Liver (tissue), 9 donors: ENCODE measurements around the gene RAI1. TPM values are rescaled to one million over a fixed set of nuclear protein-coding genes. Genes with fewer than 3 reads are reported as not detected.

Source experiments
- DNase-seq: peaks from one replicate; pipeline ENCODE4 v3.0.0-alpha.2; 2017; ENCODE audit warnings: low spot score
- H3K27ac ChIP-seq, 2 donors: one replicate each; pipeline ENCODE4 v1.7.0; 2013; ENCODE audit warnings: inconsistent platforms in 2 of 2, low read length in 2 of 2, control low read depth in 1 of 2, low read depth in 1 of 2, mild to moderate bottlenecking in 1 of 2
- H3K27me3 ChIP-seq, 4 donors: one replicate each; pipeline versions ENCODE4 v1.6.1 to v1.7.0; 2013; ENCODE audit warnings: low read length in 3 of 4, inconsistent platforms in 1 of 4, mild to moderate bottlenecking in 1 of 4, moderate library complexity in 1 of 4; ENCODE audit not compliant: control insufficient read depth in 4 of 4, insufficient read depth in 4 of 4
- H3K36me3 ChIP-seq, 4 donors: one replicate each; pipeline versions ENCODE4 v1.6.1 to v1.7.0; 2013; ENCODE audit warnings: low read length in 3 of 4, mild to moderate bottlenecking in 3 of 4, low read depth in 1 of 4, moderate library complexity in 1 of 4; ENCODE audit not compliant: control insufficient read depth in 4 of 4, insufficient read depth in 3 of 4
- H3K4me1 ChIP-seq, 4 donors: one replicate each; pipeline versions ENCODE4 v1.6.1 to v1.7.0; 2013; ENCODE audit warnings: low read length in 3 of 4, mild to moderate bottlenecking in 3 of 4, moderate library complexity in 1 of 4; ENCODE audit not compliant: control insufficient read depth in 4 of 4, insufficient read depth in 4 of 4
- H3K4me3 ChIP-seq, 3 donors: one replicate each; pipeline versions ENCODE4 v1.6.1 to v1.7.0; 2013; ENCODE audit warnings: low read length in 3 of 3, control low read depth in 1 of 3, low read depth in 1 of 3, mild to moderate bottlenecking in 1 of 3
- H3K9ac ChIP-seq, 2 donors: one replicate each; pipeline ENCODE4 v1.7.0; 2013; ENCODE audit warnings: low read length in 2 of 2, mild to moderate bottlenecking in 2 of 2, moderate library complexity in 2 of 2, control low read depth in 1 of 2, low read depth in 1 of 2
- H3K9me3 ChIP-seq, 4 donors: one replicate each; pipeline versions ENCODE4 v1.6.1 to v1.7.0; 2013; ENCODE audit warnings: low read length in 3 of 4; ENCODE audit not compliant: control insufficient read depth in 4 of 4
- EGR1 ChIP-seq, 2 donors: IDR thresholded peaks; 2 replicates each; pipeline ENCODE4 v1.6.1; 2016 to 2018; ENCODE audit warnings: antibody characterized with exemption in 2 of 2, low read depth in 2 of 2
- FOXA1 ChIP-seq: IDR thresholded peaks from 2 replicates; pipeline ENCODE4 v1.6.1; 2016; ENCODE audit warnings: antibody characterized with exemption
- FOXA2 ChIP-seq: IDR thresholded peaks from 2 replicates; pipeline ENCODE4 v1.6.1; 2016; ENCODE audit warnings: antibody characterized with exemption
- GABPA ChIP-seq, 2 donors: IDR thresholded peaks in 1 of 2; conservative IDR thresholded peaks in 1 of 2; 2 replicates each; pipeline ENCODE4 v1.6.1; 2016; ENCODE audit warnings: antibody characterized with exemption in 2 of 2, mild to moderate bottlenecking in 1 of 2, moderate library complexity in 1 of 2
- HNF4A ChIP-seq, 2 donors: conservative IDR thresholded peaks; 2 replicates each; pipeline ENCODE4 v1.6.1; 2016; ENCODE audit warnings: antibody characterized with exemption in 2 of 2, mild to moderate bottlenecking in 2 of 2
- HNF4G ChIP-seq: IDR thresholded peaks from 2 replicates; pipeline ENCODE4 v1.6.1; 2016; ENCODE audit warnings: antibody characterized with exemption
- JUND ChIP-seq, 2 donors: IDR thresholded peaks; 2 replicates each; pipeline ENCODE4 v1.6.1; 2016; ENCODE audit warnings: antibody characterized with exemption in 2 of 2
- NR2F2 ChIP-seq: IDR thresholded peaks from 2 replicates; pipeline ENCODE4 v1.6.1; 2016; ENCODE audit warnings: antibody characterized with exemption
- RAD21 ChIP-seq, 2 donors: IDR thresholded peaks; 2 replicates each; pipeline ENCODE4 v1.6.1; 2016; ENCODE audit warnings: antibody characterized with exemption in 2 of 2, mild to moderate bottlenecking in 2 of 2
- RXRA ChIP-seq, 2 donors: IDR thresholded peaks; 2 replicates each; pipeline ENCODE4 v1.6.1; 2017 to 2018; ENCODE audit warnings: antibody characterized with exemption in 2 of 2, mild to moderate bottlenecking in 1 of 2
- SP1 ChIP-seq: IDR thresholded peaks from 2 replicates; pipeline ENCODE4 v1.6.1; 2018; ENCODE audit warnings: antibody characterized with exemption, mild to moderate bottlenecking
- TAF1 ChIP-seq: conservative IDR thresholded peaks from 2 replicates; pipeline ENCODE4 v1.6.1; 2016; ENCODE audit warnings: antibody characterized with exemption, mild to moderate bottlenecking
- WGBS: extraction: QIAGEN DNeasy Blood & Tissue Kit; methylation state at CpG from one replicate; pipeline ENCODE4 v1.1.7; 2013; 5-methylcytosine and 5-hydroxymethylcytosine counted together
- polyA plus RNA-seq, 2 donors: library from polyadenylated mRNA; stranded (reverse) in 1 of 2; unstranded in 1 of 2; fragments of 200-250 nt in 1 of 2; fragments of >200 nt in 1 of 2; fragmentation: Nextera tagmentation in 1 of 2; extraction: Ambion mirVana in 1 of 2; gene quantifications; one replicate each; pipeline versions ENCODE4 v1.2.1 to v1.2.3, GENCODE V29; 2013 to 2015
- total RNA-seq, 2 donors: library from RNA; depleted of rRNA; stranded (reverse); fragments of >200 nt; gene quantifications; one replicate each; pipeline ENCODE4 v1.2.3, GENCODE V29; 2014
- TF ChIP-seq, protein P1 (sequence below): IDR thresholded peaks from 2 replicates; pipeline ENCODE4 v1.6.1; 2016; ENCODE audit warnings: antibody characterized with exemption, mild to moderate bottlenecking
- TF ChIP-seq, protein P2 (sequence below): fragments of 150-350 bp; IDR thresholded peaks from 2 replicates; pipeline ENCODE4 v1.5.1; 2017; ENCODE audit warnings: improper control_type of control experiment, low read depth, low read length; ENCODE audit not compliant: missing input control
- TF ChIP-seq, protein P3 (sequence below): IDR thresholded peaks from 2 replicates; pipeline ENCODE4 v1.6.1; 2016; ENCODE audit warnings: antibody characterized with exemption
- TF ChIP-seq, protein P4 (sequence below): IDR thresholded peaks from 2 replicates; pipeline ENCODE4 v1.6.1; 2016; ENCODE audit warnings: antibody characterized with exemption
- TF ChIP-seq, protein P5 (sequence below): IDR thresholded peaks from 2 replicates; pipeline ENCODE4 v1.6.1; 2016; ENCODE audit warnings: antibody characterized with exemption
- donor health status: healthy.
- donor health status: healthy.
- donor health status: healthy.
- donor health status: healthy.
- donor health status: healthy.

The RAI1 gene
- total and polyA plus RNA-seq, 4 donors: 0.57 to 7.6 (median 5.3) TPM

DNA sequence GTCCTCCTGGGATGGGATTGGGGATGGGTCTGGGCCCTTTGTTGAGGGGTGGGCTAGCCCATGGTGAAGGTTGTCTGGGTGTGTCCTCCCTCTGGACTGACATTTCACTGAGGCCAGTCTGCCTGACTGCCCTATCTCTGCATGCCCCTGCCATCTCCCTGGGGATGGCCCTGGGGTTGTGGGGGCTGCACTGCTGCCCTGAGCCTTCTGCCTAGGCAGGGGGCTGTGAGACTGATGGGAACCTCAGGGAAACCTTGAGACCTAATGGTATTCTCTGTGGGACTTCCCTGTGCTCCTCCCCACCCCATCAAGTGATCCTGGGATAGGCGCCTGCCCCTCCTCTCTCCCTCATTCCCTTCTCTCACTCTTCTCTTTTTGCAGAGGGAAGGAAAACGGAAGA lies 19.9 kb downstream of the RAI1 start (continued):
- TF ChIP-seq, protein P1, sequence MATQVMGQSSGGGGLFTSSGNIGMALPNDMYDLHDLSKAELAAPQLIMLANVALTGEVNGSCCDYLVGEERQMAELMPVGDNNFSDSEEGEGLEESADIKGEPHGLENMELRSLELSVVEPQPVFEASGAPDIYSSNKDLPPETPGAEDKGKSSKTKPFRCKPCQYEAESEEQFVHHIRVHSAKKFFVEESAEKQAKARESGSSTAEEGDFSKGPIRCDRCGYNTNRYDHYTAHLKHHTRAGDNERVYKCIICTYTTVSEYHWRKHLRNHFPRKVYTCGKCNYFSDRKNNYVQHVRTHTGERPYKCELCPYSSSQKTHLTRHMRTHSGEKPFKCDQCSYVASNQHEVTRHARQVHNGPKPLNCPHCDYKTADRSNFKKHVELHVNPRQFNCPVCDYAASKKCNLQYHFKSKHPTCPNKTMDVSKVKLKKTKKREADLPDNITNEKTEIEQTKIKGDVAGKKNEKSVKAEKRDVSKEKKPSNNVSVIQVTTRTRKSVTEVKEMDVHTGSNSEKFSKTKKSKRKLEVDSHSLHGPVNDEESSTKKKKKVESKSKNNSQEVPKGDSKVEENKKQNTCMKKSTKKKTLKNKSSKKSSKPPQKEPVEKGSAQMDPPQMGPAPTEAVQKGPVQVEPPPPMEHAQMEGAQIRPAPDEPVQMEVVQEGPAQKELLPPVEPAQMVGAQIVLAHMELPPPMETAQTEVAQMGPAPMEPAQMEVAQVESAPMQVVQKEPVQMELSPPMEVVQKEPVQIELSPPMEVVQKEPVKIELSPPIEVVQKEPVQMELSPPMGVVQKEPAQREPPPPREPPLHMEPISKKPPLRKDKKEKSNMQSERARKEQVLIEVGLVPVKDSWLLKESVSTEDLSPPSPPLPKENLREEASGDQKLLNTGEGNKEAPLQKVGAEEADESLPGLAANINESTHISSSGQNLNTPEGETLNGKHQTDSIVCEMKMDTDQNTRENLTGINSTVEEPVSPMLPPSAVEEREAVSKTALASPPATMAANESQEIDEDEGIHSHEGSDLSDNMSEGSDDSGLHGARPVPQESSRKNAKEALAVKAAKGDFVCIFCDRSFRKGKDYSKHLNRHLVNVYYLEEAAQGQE: no peak
- TF ChIP-seq HNF4A (conservative IDR thresholded peaks at IDR 0.05): no peak
- TF ChIP-seq SP1: no peak
- no peak for TF ChIP-seq TAF1
- no peak for TF ChIP-seq RXRA (IDR thresholded peaks at IDR 0.05)

DNA sequence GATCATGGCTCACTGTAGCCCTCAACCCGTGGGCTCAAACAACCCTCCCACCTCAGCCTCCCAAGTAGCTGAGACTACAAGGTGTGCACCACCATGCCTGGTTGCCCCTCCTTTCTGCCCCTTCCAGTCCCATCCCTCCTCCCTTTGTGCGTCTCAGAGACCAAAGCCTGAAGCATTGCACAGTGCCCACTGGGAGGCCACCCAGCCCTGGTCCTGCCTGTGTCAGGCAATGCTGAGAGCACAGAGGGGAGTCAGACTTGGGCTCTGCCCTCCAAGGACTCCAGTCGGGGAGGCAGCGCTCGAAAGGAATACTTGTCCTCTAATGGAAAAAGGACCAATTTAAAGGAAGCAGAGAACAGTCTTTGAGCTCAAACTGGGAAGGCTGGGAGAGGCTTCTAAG lies 20.4 kb downstream of the RAI1 start:
- Histone ChIP-seq H3K27ac (no peak overlapping the region), H3K4me1 (peaks cover 7 to 35% (median 24%) of the 10 kb centered on the region in 4 donors), H3K27me3 (no peaks in the 10 kb centered on the region), H3K9ac (no peak overlapping the region), H3K4me3 (no peak overlapping the region), H3K9me3 (no peaks in the 10 kb centered on the region), H3K36me3 (no peaks in the 10 kb centered on the region)
- WGBS: 97% methylated on average over 5 of the region's 5 CpGs
- TF ChIP-seq FOXA2: no peak
- no peak for TF ChIP-seq HNF4A (conservative IDR thresholded peaks at IDR 0.05)
- no peak for TF ChIP-seq NR2F2
- DNase-seq: no peak

DNA sequence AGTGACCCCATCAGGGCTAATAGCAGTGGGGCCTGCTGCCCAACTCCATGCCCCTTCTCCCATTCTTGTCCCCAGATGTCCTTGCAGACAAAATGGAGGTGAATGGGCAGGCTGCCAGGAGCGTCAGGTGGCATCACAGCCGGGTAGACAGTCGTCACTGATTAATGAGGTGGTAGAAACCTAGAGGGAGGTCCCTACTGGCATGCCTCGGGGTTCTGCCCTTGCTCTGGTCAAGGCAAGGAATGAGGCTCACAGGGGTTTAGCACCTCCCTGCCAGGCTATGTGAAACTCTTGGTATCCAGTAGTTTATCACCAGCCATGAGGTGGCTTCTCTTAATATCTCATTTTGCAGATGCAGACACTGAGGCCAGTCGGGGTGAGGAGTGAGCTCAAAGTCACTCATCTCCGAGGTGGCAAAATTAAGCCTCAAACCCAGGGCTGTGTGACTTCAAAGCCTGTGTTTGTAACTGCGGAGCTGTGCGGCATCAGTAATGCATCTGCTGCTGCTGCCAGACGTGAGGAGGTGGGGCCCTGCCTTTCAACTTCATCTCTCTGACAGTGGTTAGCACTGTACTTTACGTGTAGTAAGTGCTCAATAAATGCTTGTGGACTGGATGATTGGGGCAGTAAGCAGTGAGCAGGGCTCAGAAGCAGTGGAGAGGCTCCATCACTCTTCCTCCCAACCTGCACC lies 21.3 kb downstream of the RAI1 start:
- peaks cover 7 to 26% (median 15%) of the 10 kb centered on the region in 4 donors for H3K4me1 ChIP-seq
- no peak overlapping the region for H3K27ac ChIP-seq
- DNase-seq: no peak
- WGBS: 87% methylated on average over 10 of the region's 10 CpGs
- H3K9me3 ChIP-seq: no peaks in the 10 kb centered on the region
- TF ChIP-seq HNF4G (no peak), EGR1 (IDR thresholded peaks at IDR 0.05; ENCODE audit: low read depth in 2 of 2) (no peak), HNF4A (conservative IDR thresholded peaks at IDR 0.05) (no peak), NR2F2 (no peak), FOXA2 (no peak), RAD21 (IDR thresholded peaks at IDR 0.05) (no peak), SP1 (no peak), FOXA1 (no peak), GABPA (IDR thresholded peaks at IDR 0.05 in 1 of 2, conservative IDR thresholded peaks at IDR 0.05 in 1 of 2) (no peak), JUND (IDR thresholded peaks at IDR 0.05) (no peak)
- TF ChIP-seq, protein P2, sequence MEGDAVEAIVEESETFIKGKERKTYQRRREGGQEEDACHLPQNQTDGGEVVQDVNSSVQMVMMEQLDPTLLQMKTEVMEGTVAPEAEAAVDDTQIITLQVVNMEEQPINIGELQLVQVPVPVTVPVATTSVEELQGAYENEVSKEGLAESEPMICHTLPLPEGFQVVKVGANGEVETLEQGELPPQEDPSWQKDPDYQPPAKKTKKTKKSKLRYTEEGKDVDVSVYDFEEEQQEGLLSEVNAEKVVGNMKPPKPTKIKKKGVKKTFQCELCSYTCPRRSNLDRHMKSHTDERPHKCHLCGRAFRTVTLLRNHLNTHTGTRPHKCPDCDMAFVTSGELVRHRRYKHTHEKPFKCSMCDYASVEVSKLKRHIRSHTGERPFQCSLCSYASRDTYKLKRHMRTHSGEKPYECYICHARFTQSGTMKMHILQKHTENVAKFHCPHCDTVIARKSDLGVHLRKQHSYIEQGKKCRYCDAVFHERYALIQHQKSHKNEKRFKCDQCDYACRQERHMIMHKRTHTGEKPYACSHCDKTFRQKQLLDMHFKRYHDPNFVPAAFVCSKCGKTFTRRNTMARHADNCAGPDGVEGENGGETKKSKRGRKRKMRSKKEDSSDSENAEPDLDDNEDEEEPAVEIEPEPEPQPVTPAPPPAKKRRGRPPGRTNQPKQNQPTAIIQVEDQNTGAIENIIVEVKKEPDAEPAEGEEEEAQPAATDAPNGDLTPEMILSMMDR: no peak
- TF ChIP-seq, protein P3, sequence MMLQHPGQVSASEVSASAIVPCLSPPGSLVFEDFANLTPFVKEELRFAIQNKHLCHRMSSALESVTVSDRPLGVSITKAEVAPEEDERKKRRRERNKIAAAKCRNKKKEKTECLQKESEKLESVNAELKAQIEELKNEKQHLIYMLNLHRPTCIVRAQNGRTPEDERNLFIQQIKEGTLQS: no peak
- TF ChIP-seq, protein P1: no peak
- TF ChIP-seq, protein P4, sequence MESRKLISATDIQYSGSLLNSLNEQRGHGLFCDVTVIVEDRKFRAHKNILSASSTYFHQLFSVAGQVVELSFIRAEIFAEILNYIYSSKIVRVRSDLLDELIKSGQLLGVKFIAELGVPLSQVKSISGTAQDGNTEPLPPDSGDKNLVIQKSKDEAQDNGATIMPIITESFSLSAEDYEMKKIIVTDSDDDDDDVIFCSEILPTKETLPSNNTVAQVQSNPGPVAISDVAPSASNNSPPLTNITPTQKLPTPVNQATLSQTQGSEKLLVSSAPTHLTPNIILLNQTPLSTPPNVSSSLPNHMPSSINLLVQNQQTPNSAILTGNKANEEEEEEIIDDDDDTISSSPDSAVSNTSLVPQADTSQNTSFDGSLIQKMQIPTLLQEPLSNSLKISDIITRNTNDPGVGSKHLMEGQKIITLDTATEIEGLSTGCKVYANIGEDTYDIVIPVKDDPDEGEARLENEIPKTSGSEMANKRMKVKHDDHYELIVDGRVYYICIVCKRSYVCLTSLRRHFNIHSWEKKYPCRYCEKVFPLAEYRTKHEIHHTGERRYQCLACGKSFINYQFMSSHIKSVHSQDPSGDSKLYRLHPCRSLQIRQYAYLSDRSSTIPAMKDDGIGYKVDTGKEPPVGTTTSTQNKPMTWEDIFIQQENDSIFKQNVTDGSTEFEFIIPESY: no peak
- TF ChIP-seq, protein P5, sequence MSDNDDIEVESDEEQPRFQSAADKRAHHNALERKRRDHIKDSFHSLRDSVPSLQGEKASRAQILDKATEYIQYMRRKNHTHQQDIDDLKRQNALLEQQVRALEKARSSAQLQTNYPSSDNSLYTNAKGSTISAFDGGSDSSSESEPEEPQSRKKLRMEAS: no peak
- H3K27me3 ChIP-seq: no peaks in the 10 kb centered on the region
- H3K36me3 ChIP-seq: no peaks in the 10 kb centered on the region
- H3K9ac ChIP-seq: no peak overlapping the region
- H3K4me3 ChIP-seq: no peak overlapping the region
